HEK293 (cell line): ENCODE results near the gene SCYL1.

Experiments used
- GFI1B ChIP-seq: fragments of 450-650 bp; formaldehyde crosslinking; IDR thresholded peaks from 2 replicates; pipeline ENCODE4 v1.5.1; 2016; ENCODE audit warnings: missing biosample characterization, missing genetic modification characterization
- GLI4 ChIP-seq: fragments of 450-650 bp; formaldehyde crosslinking; IDR thresholded peaks from 2 replicates; pipeline ENCODE4 v1.5.1; 2016; ENCODE audit warnings: missing biosample characterization, missing genetic modification characterization
- GLIS1 ChIP-seq: fragments of 450-650 bp; formaldehyde crosslinking; IDR thresholded peaks from 2 replicates; pipeline ENCODE4 v1.5.1; 2016; ENCODE audit warnings: missing biosample characterization, missing genetic modification characterization
- HOXD13 ChIP-seq: sonication (generic); formaldehyde crosslinking; IDR thresholded peaks from 2 replicates; pipeline ENCODE4 v1.8.0; 2022; ENCODE audit warnings: missing genetic modification reagents, borderline replicate concordance
- KLF10 ChIP-seq: fragments of 450-650 bp; IDR thresholded peaks from 2 replicates; pipeline ENCODE4 v1.5.1; 2018; ENCODE audit warnings: missing biosample characterization, mild to moderate bottlenecking, missing genetic modification characterization
- KLF8 ChIP-seq: fragments of 450-650 bp; formaldehyde crosslinking; IDR thresholded peaks from 2 replicates; pipeline ENCODE4 v1.5.1; 2016; ENCODE audit warnings: missing biosample characterization, missing genetic modification characterization
- SCRT1 ChIP-seq: fragments of 450-650 bp; formaldehyde crosslinking; IDR thresholded peaks from 2 replicates; pipeline ENCODE4 v1.5.1; 2016; ENCODE audit warnings: missing biosample characterization, missing genetic modification characterization, borderline replicate concordance
- SP3 ChIP-seq: fragments of 450-650 bp; formaldehyde crosslinking; IDR thresholded peaks from 2 replicates; pipeline ENCODE4 v1.5.1; 2016; ENCODE audit warnings: missing biosample characterization, missing genetic modification characterization
- SP7 ChIP-seq: fragments of 450-650 bp; formaldehyde crosslinking; IDR thresholded peaks from 2 replicates; pipeline ENCODE4 v1.5.1; 2016; ENCODE audit warnings: missing biosample characterization, missing genetic modification characterization
- ZBTB48 ChIP-seq: fragments of 450-650 bp; formaldehyde crosslinking; IDR thresholded peaks from 2 replicates; pipeline ENCODE4 v1.5.1; 2016; ENCODE audit warnings: missing biosample characterization, missing genetic modification characterization
- ZBTB8A ChIP-seq: fragments of 450-650 bp; formaldehyde crosslinking; IDR thresholded peaks from 2 replicates; pipeline ENCODE4 v1.5.1; 2016; ENCODE audit warnings: missing biosample characterization, missing genetic modification characterization
- ZNF140 ChIP-seq: fragments of 450-650 bp; formaldehyde crosslinking; IDR thresholded peaks from 2 replicates; pipeline ENCODE4 v1.5.1; 2016; ENCODE audit warnings: missing biosample characterization, missing genetic modification characterization
- ZNF169 ChIP-seq: fragments of 450-650 bp; formaldehyde crosslinking; IDR thresholded peaks from 2 replicates; pipeline ENCODE4 v1.5.1; 2016; ENCODE audit warnings: missing biosample characterization, missing genetic modification characterization
- ZNF2 ChIP-seq: fragments of 450-650 bp; formaldehyde crosslinking; IDR thresholded peaks from 2 replicates; pipeline ENCODE4 v1.5.1; 2016; ENCODE audit warnings: missing biosample characterization, missing genetic modification characterization
- ZNF211 ChIP-seq: fragments of 450-650 bp; formaldehyde crosslinking; IDR thresholded peaks from 2 replicates; pipeline ENCODE4 v1.5.1; 2016; ENCODE audit warnings: low read depth, missing biosample characterization, missing genetic modification characterization
- ZNF24 ChIP-seq: fragments of 450-650 bp; formaldehyde crosslinking; IDR thresholded peaks from 2 replicates; pipeline ENCODE4 v1.5.1; 2016; ENCODE audit warnings: missing biosample characterization, missing genetic modification characterization
- ZNF394 ChIP-seq: fragments of 450-650 bp; formaldehyde crosslinking; IDR thresholded peaks from 2 replicates; pipeline ENCODE4 v1.5.1; 2016; ENCODE audit warnings: missing biosample characterization, missing genetic modification characterization, mild to moderate bottlenecking, moderate library complexity, borderline replicate concordance
- ZNF426 ChIP-seq: fragments of 450-650 bp; formaldehyde crosslinking; IDR thresholded peaks from 2 replicates; pipeline ENCODE4 v1.5.1; 2017; ENCODE audit warnings: missing biosample characterization, missing genetic modification characterization, mild to moderate bottlenecking, inconsistent platforms, moderate library complexity
- ZNF521 ChIP-seq: fragments of 450-650 bp; formaldehyde crosslinking; IDR thresholded peaks from 2 replicates; pipeline ENCODE4 v1.5.1; 2017; ENCODE audit warnings: missing biosample characterization, mild to moderate bottlenecking, missing genetic modification characterization
- ZNF530 ChIP-seq: fragments of 450-650 bp; formaldehyde crosslinking; IDR thresholded peaks from 2 replicates; pipeline ENCODE4 v1.5.1; 2016; ENCODE audit warnings: low read depth, missing biosample characterization, missing genetic modification characterization
- ZNF561 ChIP-seq: fragments of 450-650 bp; IDR thresholded peaks from 2 replicates; pipeline ENCODE4 v1.5.1; 2018; ENCODE audit warnings: missing biosample characterization, missing genetic modification characterization, borderline replicate concordance
- ZNF624 ChIP-seq: fragments of 450-650 bp; formaldehyde crosslinking; IDR thresholded peaks from 2 replicates; pipeline ENCODE4 v1.5.1; 2017; ENCODE audit warnings: missing biosample characterization, missing genetic modification characterization
- ZNF792 ChIP-seq: fragments of 450-650 bp; formaldehyde crosslinking; IDR thresholded peaks from 2 replicates; pipeline ENCODE4 v1.5.1; 2016; ENCODE audit warnings: missing biosample characterization, missing genetic modification characterization
- ZSCAN16 ChIP-seq: fragments of 450-650 bp; formaldehyde crosslinking; IDR thresholded peaks from 2 replicates; pipeline ENCODE4 v1.5.1; 2016; ENCODE audit warnings: missing biosample characterization, missing genetic modification characterization
- TF ChIP-seq, protein P1 (sequence below): fragments of 450-650 bp; formaldehyde crosslinking; conservative IDR thresholded peaks from 2 replicates; pipeline ENCODE4 v1.5.1; 2016; ENCODE audit warnings: low read depth, missing biosample characterization, missing genetic modification characterization
- TF ChIP-seq, protein P2 (sequence below): fragments of 450-650 bp; formaldehyde crosslinking; IDR thresholded peaks from 2 replicates; pipeline ENCODE4 v1.5.1; 2016; ENCODE audit warnings: missing biosample characterization, missing genetic modification characterization
- TF ChIP-seq, protein P3 (sequence below): fragments of 450-650 bp; formaldehyde crosslinking; IDR thresholded peaks from 2 replicates; pipeline ENCODE4 v1.5.1; 2017; ENCODE audit warnings: missing biosample characterization, mild to moderate bottlenecking, missing genetic modification characterization, moderate library complexity
- TF ChIP-seq, protein P4 (sequence below): fragments of 450-650 bp; formaldehyde crosslinking; optimal IDR thresholded peaks from 2 replicates; pipeline ENCODE3; 2016; ENCODE audit warnings: missing biosample characterization, mild to moderate bottlenecking, missing genetic modification characterization
- TF ChIP-seq, protein P5 (sequence below): fragments of 450-650 bp; formaldehyde crosslinking; IDR thresholded peaks from 2 replicates; pipeline ENCODE4 v1.5.1; 2016; ENCODE audit warnings: missing biosample characterization, missing genetic modification characterization

Gene SCYL1

DNA sequence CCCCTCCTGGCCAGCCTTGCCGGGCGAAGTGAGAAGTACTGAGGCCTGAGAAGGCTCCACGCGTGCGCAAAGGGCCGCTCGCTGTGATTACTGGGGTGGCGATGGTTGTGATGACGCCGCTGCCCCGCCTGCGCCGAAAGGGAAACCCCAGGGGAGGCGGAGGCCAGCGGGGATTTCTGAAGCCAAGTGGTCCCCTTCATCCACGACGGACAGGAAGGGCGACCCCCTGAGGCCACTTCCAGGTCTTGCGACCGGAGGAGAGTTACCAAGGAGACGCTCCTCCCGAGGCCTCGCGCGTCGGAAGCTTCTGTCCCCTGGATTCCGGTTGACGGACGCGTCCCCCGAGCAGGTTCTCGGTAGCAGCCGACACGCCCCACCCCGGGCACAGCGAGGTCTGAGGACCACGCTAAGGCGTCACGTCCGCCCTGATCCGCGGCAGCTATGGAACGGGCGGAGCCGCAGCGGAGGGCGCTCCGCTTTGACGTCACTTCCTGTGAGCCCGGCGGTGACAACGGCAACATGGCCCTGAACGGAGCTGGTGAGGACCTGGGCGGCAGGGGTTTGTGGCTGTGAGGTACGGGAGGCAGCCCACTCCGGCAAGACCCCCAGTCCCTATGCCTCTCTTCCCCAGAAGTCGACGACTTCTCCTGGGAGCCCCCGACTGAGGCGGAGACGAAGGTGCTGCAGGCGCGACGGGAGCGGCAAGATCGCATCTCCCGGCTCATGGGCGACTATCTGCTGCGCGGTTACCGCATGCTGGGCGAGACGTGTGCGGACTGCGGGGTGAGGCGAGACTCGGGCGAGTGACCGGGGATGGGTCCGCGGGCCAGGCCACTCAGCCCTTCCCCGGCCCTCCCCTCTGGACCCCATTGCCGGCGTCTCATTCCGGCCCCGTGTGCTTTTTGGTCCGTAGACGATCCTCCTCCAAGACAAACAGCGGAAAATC is 45.4 kb downstream of the SCYL1 start, which contains the start of gene ZNRD2 (continued):
- TF ChIP-seq, protein P1, sequence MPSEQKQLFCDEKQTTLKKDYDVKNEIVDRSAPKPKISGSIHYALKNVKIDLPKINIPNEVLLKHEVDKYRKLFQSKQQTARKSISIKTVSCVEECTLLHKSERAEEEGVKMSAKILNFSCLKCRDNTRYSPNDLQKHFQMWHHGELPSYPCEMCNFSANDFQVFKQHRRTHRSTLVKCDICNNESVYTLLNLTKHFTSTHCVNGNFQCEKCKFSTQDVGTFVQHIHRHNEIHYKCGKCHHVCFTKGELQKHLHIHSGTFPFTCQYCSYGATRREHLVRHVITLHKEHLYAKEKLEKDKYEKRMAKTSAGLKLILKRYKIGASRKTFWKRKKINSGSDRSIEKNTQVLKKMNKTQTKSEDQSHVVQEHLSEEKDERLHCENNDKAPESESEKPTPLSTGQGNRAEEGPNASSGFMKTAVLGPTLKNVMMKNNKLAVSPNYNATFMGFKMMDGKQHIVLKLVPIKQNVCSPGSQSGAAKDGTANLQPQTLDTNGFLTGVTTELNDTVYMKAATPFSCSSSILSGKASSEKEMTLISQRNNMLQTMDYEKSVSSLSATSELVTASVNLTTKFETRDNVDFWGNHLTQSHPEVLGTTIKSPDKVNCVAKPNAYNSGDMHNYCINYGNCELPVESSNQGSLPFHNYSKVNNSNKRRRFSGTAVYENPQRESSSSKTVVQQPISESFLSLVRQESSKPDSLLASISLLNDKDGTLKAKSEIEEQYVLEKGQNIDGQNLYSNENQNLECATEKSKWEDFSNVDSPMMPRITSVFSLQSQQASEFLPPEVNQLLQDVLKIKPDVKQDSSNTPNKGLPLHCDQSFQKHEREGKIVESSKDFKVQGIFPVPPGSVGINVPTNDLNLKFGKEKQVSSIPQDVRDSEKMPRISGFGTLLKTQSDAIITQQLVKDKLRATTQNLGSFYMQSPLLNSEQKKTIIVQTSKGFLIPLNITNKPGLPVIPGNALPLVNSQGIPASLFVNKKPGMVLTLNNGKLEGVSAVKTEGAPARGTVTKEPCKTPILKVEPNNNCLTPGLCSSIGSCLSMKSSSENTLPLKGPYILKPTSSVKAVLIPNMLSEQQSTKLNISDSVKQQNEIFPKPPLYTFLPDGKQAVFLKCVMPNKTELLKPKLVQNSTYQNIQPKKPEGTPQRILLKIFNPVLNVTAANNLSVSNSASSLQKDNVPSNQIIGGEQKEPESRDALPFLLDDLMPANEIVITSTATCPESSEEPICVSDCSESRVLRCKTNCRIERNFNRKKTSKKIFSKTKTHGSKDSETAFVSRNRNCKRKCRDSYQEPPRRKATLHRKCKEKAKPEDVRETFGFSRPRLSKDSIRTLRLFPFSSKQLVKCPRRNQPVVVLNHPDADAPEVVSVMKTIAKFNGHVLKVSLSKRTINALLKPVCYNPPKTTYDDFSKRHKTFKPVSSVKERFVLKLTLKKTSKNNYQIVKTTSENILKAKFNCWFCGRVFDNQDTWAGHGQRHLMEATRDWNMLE (tag by site-specific recombination): peak; percentile 57; the same call in 1 of the 2 replicates
- TF ChIP-seq ZBTB48 (tag by site-specific recombination) (peak; percentile 61), HOXD13 (CRISPR knock-in tag) (no peak), ZNF211 (tag by site-specific recombination) (no peak), ZNF624 (no peak), GLI4 (tag by site-specific recombination) (no peak), ZNF24 (tag by site-specific recombination) (peak; percentile 41; the same call in 1 of the 2 replicates), ZNF530 (no peak), ZNF426 (no peak), ZNF140 (no peak), KLF10 (tag by site-specific recombination) (peak; percentile 82; the same call in 1 of the 2 replicates), GLIS1 (tag by site-specific recombination) (peak; percentile 86), SP3 (tag by site-specific recombination) (peak; percentile 97), ZSCAN16 (no peak), KLF8 (peak; percentile 95), SP7 (tag by site-specific recombination) (peak; percentile 80), ZBTB8A (peak; percentile 100), ZNF394 (tag by site-specific recombination) (peak; percentile 71; the same call in 1 of the 2 replicates), ZNF792 (no peak), ZNF561 (tag by site-specific recombination) (peak; percentile 69; the same call in 1 of the 2 replicates), ZNF2 (tag by site-specific recombination) (peak; percentile 80; the same call in 1 of the 2 replicates), ZNF169 (tag by site-specific recombination) (no peak), SCRT1 (tag by site-specific recombination) (no peak), ZNF521 (tag by site-specific recombination) (no peak), GFI1B (tag by site-specific recombination) (0 out of 2 replicates have a peak, but pooled peaks have one; percentile 33)
- TF ChIP-seq, protein P2, sequence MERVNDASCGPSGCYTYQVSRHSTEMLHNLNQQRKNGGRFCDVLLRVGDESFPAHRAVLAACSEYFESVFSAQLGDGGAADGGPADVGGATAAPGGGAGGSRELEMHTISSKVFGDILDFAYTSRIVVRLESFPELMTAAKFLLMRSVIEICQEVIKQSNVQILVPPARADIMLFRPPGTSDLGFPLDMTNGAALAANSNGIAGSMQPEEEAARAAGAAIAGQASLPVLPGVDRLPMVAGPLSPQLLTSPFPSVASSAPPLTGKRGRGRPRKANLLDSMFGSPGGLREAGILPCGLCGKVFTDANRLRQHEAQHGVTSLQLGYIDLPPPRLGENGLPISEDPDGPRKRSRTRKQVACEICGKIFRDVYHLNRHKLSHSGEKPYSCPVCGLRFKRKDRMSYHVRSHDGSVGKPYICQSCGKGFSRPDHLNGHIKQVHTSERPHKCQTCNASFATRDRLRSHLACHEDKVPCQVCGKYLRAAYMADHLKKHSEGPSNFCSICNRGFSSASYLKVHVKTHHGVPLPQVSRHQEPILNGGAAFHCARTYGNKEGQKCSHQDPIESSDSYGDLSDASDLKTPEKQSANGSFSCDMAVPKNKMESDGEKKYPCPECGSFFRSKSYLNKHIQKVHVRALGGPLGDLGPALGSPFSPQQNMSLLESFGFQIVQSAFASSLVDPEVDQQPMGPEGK (tag by site-specific recombination): peak; percentile 95
- TF ChIP-seq, protein P3, sequence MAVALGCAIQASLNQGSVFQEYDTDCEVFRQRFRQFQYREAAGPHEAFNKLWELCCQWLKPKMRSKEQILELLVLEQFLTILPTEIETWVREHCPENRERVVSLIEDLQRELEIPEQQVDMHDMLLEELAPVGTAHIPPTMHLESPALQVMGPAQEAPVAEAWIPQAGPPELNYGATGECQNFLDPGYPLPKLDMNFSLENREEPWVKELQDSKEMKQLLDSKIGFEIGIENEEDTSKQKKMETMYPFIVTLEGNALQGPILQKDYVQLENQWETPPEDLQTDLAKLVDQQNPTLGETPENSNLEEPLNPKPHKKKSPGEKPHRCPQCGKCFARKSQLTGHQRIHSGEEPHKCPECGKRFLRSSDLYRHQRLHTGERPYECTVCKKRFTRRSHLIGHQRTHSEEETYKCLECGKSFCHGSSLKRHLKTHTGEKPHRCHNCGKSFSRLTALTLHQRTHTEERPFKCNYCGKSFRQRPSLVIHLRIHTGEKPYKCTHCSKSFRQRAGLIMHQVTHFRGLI: peak; percentile 28; the same call in 1 of the 2 replicates
- TF ChIP-seq, protein P4, sequence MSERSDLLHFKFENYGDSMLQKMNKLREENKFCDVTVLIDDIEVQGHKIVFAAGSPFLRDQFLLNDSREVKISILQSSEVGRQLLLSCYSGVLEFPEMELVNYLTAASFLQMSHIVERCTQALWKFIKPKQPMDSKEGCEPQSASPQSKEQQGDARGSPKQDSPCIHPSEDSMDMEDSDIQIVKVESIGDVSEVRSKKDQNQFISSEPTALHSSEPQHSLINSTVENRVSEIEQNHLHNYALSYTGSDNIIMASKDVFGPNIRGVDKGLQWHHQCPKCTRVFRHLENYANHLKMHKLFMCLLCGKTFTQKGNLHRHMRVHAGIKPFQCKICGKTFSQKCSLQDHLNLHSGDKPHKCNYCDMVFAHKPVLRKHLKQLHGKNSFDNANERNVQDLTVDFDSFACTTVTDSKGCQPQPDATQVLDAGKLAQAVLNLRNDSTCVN (tag by site-specific recombination): peak; percentile 77
- TF ChIP-seq, protein P5, sequence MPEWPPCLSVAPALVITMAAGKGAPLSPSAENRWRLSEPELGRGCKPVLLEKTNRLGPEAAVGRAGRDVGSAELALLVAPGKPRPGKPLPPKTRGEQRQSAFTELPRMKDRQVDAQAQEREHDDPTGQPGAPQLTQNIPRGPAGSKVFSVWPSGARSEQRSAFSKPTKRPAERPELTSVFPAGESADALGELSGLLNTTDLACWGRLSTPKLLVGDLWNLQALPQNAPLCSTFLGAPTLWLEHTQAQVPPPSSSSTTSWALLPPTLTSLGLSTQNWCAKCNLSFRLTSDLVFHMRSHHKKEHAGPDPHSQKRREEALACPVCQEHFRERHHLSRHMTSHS (tag by site-specific recombination): no peak
